Measurements from ENCODE around the gene DDX28.
A peak's percentile ranks its signal among the peaks of the same experiment; 100 is the strongest.

DDX28 gene

GRCh38 chr16:68022728-68023537 is at the start of gene DDX28, which contains the start of gene DUS2:
DDX28 (minus strand) TSS chr16:68023232; CDS start chr16:68023202, 30 bp downstream.
DUS2 (plus strand) TSS chr16:68023284; CDS start chr16:68038024, 14,740 bp downstream.
- DNase-seq (ENCODE audit: insufficient read length, low spot score) (peak; percentile 29), FAIRE-seq (no peak)
- no peak for TF ChIP-seq CTCF (IDR thresholded peaks at IDR 0.05; ENCODE audit: insufficient read depth, missing control alignments)

- DNase-seq (ENCODE audit: insufficient read length, low spot score): no peak
- no peak for TF ChIP-seq CTCF (IDR thresholded peaks at IDR 0.05; ENCODE audit: insufficient read depth, missing control alignments)
- no peak for FAIRE-seq
Observed at GRCh38 chr16:68072038-68072695, 49.1 kb upstream of the DDX28 start.

GRCh38 chr16:68071518-68071901 is 48.5 kb upstream of the DDX28 start:
- TF ChIP-seq CTCF (IDR thresholded peaks at IDR 0.05; ENCODE audit: insufficient read depth, missing control alignments): no peak
- DNase-seq (ENCODE audit: insufficient read length, low spot score) (no peak), FAIRE-seq (no peak)

GRCh38 chr16:68070806-68071517 is 47.9 kb upstream of the DDX28 start:
- no peak for DNase-seq (ENCODE audit: insufficient read length, low spot score)
- no peak for FAIRE-seq
- no peak for TF ChIP-seq CTCF (IDR thresholded peaks at IDR 0.05; ENCODE audit: insufficient read depth, missing control alignments)

GRCh38 chr16:68070249-68070730 is 47.3 kb upstream of the DDX28 start:
- TF ChIP-seq CTCF (IDR thresholded peaks at IDR 0.05; ENCODE audit: insufficient read depth, missing control alignments): no peak
- FAIRE-seq: no peak
- DNase-seq (ENCODE audit: insufficient read length, low spot score): no peak

GRCh38 chr16:68069511-68070248 is 46.6 kb upstream of the DDX28 start:
- FAIRE-seq (no peak), DNase-seq (ENCODE audit: insufficient read length, low spot score) (peak; percentile 25)
- TF ChIP-seq CTCF (IDR thresholded peaks at IDR 0.05; ENCODE audit: insufficient read depth, missing control alignments): no peak
